ENCODE data around the gene ZFR.
"Not testable (repeated sequence)": the region's sequence is repeated elsewhere in the genome, so short reads cannot be mapped to it uniquely, and the experiment has no call there.

The ZFR gene

GRCh38 chr5:32357658-32358057, 86.9 kb downstream of the ZFR start:
- DNase-seq = no peak

DNA sequence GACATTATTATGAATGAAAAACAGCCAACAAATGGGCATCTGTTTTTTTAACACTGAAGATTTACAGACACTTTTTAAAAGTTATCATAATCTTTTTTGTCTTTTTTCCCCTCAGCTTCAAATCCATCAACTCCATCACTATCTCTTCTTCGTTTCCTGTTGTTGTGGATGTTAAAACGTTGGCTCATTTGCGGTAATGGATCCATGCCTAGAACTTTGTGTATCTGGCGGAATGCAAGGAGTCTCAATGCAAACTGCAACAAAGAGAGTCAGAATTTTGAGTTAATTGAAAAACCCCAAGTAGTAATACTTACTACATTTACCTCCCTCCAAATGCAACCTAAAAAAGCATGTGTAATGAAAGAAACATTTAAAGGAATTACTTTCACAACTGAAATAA, 88.9 kb downstream of the ZFR start:
- DNase-seq = no peak

DNA sequence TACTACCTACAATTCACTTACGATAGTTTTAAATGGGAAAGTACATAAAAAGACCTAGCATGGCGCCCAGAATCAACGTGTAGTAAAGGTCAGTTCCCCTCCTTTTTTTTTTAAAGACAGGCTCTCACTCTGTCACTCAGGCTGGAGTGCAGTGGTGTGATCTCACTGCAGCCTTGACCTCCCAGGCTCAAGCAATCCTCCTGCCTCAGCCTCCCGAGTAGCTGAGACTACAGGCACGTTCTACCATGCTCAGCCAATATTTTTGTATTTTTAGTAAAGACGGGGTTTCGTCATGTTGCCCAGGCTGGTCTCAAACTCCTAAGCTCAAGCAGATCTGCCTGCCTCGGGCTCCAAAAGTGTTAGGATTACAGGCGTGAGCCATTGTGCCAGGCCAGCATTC, 91.1 kb downstream of the ZFR start:
- no peak for DNase-seq

- no peak for DNase-seq
Measured at GRCh38 chr5:32352685-32353084, 91.9 kb downstream of the ZFR start.

DNA sequence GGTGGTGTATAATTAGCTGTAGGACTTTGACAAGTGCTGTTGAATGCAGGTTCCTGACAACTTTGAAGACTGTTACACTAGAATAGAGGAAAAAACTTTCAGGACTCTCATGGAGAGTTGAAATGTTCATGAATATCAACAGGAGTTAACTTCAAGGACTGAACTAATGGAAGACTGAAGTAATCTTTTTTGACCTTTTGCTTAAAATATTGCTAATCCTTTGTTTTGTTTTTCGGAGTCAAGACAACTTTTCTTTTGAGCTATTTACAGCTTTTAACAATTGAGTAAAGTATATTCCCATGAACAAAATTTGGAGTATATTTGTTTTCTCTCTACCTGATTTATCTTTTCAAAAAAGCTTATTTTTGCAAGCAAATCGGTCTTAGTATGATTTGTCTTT, 97.7 kb downstream of the ZFR start:
- DNase-seq = no peak

DNA sequence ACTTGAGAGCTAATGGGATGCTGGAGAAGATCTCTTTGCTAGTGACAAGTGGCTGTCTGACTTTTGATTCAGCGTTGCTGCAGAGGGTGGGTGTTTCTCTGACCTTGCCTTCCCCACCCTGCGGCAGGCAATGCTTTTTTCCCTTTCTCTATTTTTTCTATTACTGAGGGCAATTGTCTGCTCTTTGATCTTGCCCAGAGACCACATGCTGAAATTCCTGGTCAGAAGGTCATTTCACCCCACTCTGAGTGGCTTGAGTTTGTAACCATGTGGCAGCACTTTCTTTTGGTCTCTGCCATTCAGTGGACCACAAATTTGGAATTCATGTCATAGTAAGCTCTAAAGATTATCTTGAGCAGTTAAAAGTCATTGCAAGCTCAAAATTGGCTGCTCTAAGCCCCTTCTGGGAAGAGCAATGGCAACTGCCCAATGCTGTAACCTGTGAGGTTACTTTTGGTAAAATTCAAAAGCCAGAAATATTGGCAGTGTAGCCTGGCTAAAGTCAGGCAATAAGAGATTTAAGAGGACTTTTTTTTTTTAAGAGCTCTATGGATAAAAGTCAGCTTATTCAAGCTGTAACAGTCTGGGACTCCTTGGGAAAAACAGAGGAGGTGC, 101.4 kb downstream of the ZFR start:
- DNase-seq = no peak

DNA sequence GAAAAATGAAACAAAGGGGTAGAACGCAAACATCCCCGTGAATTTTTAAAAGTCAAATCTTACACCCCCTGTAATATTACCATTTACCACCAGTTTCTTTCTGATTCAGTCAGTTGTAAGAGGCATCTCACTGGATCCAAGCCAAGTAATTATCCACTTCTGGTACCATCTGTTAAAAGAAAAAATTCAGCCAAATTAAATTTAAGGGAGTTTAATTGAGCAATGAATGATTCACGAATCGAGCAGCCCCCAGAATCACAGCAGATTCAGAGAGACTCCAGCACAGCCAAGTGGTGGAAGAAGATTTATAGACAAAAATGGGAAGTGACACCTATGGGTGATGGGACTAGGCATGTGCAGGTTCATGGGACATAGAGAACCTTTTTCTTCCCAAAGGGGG, 101.9 kb downstream of the ZFR start:
- DNase-seq = no peak

GRCh38 chr5:32339878-32340277, 104.7 kb downstream of the ZFR start:
- no peak for DNase-seq

- no peak for DNase-seq
Measured at GRCh38 chr5:32339198-32339597, 105.3 kb downstream of the ZFR start.

- no peak for DNase-seq
Measured at GRCh38 chr5:32332966-32333365, 111.6 kb downstream of the ZFR start.

- DNase-seq = no peak
Measured at GRCh38 chr5:32332361-32332760, 112.2 kb downstream of the ZFR start.

DNA sequence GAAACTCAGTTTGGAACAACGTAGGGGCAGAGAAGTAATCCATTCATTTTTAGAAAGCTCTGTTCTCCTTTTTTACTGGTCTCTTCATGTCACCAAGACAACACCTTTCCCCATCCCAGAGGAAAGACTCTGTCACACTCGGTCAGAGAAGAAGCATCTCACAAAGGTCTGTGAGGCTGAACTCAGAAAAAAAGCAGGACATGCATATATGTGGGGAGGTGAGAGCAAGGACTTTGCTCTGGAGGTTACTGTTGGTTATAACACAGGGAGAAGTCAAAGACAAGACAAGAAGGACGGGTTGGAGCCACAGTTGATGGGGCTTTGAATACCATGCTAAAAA, 112.6 kb downstream of the ZFR start:
- DNase-seq = no peak

DNA sequence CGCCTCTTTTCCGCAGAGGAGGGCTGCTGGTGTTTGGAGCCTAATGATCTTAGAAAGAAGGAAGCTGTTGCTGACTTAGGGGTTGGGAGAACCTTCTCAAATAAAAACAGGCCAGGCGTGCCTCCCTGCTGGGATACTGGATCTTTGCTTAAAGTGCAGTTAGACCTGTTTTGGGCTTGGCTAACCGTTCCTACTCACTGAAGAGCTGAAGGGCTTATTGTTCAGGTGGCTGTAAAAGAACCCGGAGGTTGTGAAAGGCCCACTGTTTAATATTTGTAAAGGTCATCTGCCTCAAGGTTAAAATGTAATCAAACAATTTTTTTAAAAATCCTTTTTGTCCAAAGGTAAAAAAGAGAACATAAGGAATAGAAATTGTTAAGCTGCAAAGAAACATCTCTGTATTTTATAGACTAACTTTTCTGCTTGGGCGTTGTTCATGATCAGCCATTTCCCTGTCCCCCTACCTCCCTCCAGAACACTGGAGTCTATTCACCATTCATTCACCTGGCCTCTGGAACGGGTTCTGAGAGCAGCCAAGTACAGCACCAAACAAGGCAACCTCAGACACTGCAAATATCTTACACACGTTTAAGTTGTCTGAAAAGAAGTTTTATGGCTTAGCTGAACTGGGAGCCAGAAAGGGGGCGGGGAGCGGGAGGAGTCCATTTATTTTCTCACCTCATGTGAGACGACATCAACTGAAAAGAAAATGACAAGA, 113.2 kb downstream of the ZFR start:
- DNase-seq = no peak

- DNase-seq = no peak
Measured at GRCh38 chr5:32330126-32330971, 114.2 kb downstream of the ZFR start.

GRCh38 chr5:32329395-32329834, 115.1 kb downstream of the ZFR start:
- peak; percentile 52 for DNase-seq

GRCh38 chr5:32326216-32326772, 118.2 kb downstream of the ZFR start:
- no peak for DNase-seq

- DNase-seq = no peak
Measured at GRCh38 chr5:32325616-32326015, 118.9 kb downstream of the ZFR start.

DNA sequence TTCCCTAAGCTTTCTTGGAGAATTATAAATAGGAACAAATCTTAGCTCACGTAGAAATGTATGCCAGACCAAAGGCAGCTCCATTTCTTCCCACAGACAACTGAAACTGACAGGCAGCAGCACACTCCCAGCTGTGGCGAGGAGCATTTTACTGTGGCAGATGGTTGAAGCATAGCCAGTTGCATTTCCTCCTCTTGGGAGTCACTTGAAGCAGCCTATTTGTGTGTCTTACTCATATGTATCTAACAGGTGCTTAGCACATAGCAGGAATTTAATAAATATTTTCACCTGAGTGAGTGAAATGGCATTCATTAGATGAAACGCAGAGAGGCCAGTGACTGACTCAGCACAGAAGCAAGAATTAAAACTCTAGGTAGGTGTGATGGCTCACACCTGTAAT, 119.5 kb downstream of the ZFR start:
- no peak for DNase-seq

DNA sequence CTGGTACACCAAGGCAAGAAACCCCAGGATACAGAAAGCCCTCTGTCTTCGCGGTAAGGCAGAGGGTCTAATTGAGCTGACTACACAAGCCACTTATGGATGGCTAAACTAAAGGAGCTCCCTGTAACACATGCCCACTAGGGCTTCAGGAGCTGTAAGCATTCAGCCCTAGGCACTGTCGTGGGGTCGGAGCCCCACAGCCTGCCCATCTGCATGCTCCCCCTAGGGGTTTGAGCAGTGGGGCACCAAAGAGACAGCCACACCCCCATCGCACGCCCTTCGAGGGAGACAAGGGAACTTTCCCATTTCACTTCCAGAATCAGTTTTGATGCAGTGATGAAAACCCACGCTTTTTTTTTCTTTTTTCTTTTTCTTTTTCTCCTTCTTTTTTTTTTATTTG, 120.8 kb downstream of the ZFR start:
- DNase-seq = no peak

GRCh38 chr5:32322882-32323281, 121.7 kb downstream of the ZFR start:
- no peak for DNase-seq

- DNase-seq = not testable (repeated sequence)
Measured at GRCh38 chr5:32321787-32322186, 122.8 kb downstream of the ZFR start.

DNA sequence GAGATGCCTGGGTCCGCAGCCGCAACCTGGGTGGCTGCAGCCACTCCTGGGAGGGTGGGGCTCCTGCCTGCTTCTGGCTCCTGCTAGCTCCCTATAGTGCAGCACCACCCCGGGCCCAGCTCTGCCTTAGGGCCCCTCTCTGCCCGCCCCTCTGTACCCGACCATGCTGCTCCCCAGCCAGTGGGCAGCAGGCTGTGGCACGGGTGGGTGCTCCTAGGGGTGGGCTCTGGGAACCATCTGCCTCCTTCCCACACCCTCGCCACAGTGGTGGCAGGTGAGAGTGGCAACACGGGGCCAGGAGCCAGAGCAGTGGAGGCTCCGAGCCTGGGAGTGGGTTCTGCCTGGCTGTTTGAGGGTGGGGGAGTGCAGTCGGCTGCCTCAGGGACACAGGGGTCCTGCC, 124.0 kb downstream of the ZFR start:
- no peak for DNase-seq

DNA sequence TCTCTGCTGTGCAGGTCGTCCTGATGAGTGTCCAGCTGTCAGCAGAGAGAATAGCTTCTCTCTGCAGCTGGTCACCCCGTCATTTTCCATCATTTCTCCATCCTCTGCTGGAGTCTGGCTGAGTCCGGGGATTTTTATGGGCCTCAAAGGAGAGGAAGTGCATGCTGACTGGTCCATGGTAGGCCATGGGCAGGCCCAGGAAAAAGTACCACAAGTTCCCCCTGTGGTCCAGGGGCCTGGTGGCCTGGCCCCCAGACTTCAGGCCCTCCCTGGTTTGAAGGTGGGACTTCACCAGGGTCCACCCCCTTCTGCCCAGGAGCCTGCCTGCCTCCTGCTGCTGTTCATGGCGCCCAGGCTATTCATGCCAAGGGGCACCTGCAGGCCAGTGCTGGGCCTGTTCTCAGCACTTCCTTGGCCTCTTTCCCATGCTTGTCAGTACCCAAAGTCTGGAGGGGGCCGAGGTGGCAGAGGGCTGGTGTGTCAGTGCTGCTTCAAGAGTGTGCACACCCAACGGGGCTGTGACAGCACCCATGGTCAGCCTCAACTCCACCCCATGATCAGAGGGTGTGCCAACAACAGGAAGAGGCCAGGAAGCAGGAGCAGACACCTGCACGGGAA, 124.5 kb downstream of the ZFR start:
- no peak for DNase-seq

Data from activated CD8-positive, alpha-beta memory T cell treated with anti-CD3 and anti-CD28 coated beads, Interleukin-2, amount 50 U/mL, for 4 hours (primary cell).